GM21717 (cell line): Measurements from ENCODE around the gene ZCCHC7.
"Not testable (repeated sequence)": the region's sequence is repeated elsewhere in the genome, so short reads cannot be mapped to it uniquely, and the experiment has no call there.

Experiments used
- ATAC-seq: cut with Tn5 transposase; IDR thresholded peaks from one replicate; pipeline ENCODE4 v1.9.1; 2021; ENCODE audit warnings: mild to moderate bottlenecking, moderate library complexity; ENCODE audit not compliant: unreplicated experiment

Gene ZCCHC7

GRCh38 chr9:37203456-37203855, 83.1 kb downstream of the ZCCHC7 start:
- ATAC-seq = not testable (repeated sequence)

DNA sequence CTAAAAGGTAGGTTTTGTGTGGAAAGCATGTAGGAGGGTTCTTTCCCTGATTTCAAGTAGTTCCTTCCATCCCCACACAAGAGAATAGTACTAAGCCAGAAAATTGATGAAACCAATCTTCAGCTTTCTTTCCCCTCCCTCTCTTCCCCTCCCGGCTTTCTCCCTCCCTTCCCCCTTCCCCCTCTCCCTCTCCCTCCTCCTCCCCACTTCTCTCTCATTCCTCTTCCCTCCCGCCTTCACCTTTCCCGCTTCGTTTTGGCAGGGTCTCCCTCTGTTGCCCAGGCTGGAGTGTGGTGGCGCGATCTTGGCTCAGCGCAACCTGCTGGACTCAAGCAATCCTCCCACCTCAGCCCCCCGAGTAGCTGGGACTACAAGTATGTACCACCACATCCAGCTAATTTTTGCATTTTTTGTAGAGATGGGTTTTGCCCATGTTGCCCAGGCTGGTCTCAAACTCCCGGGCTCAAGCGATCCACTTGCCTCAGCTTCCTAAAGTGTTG, 85.8 kb downstream of the ZCCHC7 start:
- ATAC-seq = no peak

GRCh38 chr9:37209431-37210386, 89.3 kb downstream of the ZCCHC7 start:
- no peak for ATAC-seq

DNA sequence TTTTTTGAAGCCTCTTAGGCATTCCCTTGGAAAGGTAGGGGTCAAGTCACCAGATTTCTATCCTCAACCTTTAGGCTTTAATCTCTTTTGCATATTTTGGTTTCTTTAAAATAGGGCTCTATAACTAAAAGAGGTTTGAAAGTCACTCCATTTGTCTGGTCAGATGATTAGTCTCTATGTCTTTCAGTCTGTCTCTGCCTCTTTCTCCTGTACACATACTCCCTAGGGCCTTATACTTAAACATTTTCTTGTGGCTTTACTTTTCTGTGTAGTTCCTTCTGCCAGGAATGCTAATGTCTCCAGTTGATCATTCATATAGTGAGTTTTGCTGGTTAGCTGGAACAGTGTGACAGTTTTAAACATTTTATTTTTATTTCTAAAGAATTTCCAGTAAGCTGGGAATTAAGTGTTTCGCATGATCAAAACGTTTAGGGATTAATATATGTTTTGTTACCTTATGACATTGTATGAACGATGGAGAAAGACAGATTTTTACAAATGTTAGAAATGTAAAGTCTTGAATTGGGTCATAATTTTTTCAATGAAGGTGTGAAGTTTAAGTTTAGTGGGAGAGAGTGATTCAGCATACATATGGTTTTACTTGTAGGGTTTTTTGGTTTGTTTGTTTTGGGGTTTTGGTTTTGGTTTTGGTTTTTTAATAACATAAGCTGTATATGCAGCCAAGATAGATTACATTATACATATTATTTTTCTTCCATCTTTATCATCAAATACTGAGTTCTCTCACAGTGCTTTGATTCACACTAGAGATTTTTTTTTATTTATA, 90.6 kb downstream of the ZCCHC7 start:
- ATAC-seq = no peak

DNA sequence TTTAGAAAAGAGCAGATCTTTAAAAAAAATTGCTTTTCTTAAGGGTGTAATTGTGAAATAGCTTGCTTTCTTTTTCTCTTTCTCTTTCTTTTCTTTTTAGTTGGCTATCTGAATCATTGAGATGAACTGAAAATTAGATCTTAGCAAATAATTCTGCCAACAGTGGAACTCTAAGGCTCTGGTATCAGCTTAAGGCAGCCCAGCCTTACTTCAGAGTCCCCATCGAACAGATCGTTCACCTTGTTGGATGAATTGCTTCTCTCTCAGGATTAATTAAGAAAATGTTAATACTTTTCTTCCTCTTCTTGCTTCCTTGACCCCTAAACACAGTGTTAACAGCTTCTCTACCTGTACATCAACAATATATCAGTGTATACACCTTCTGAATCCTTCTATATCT, 92.1 kb downstream of the ZCCHC7 start:
- ATAC-seq = no peak

DNA sequence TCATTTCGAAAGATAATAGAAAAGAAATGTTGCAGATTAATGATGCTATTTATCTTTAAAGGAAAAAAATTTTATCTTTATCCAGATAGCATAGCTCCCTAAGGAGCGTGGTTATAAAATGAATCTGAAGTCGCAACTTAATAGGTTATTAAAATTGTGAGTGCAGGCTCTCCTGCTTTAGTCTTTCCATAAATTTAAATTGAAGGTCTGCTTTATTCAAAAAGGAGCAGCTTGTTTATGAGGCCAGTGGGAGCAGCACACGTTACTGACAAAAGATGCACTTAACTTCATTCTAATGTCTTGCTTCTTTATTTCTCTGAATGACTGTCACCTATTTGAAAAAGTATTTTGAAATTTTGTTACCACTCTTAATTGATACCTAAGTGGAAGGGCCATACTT, 95.0 kb downstream of the ZCCHC7 start:
- no peak for ATAC-seq

DNA sequence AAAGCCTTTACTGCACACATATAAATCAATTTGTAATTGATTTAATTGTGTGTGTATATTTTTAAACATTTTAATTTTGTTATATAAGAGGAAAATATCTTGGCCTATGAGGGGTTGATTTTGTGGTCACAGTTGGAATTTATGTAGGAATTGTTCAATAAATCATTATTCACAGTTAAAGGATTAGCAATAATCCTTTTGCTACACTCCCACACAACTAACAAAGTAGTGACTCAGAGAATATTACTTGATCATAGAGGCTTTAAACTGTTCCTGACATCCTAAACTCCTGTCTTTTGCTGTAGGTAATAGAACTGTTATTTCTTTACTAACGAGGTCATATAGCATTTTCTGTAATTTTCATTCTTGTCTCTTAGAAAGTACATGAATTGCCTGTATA, 95.5 kb downstream of the ZCCHC7 start:
- ATAC-seq = no peak

DNA sequence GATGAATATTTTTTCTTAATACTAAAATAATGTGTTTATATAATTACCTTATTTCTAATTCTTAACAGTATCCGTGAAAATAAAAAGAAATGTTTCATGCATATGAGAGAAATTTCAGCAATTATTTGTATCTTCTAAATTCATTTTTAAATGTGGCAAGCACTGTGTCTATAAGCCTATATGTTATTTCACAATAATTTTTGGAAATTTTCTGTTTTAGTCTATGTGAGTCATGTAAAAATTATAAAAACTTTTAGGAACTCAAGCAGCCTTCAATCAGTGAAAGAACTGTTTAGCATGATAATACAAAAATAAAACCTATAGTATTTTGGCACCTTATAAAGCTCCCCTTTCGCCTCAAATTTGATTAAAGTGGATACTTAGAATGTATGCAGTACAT, 96.8 kb downstream of the ZCCHC7 start:
- no peak for ATAC-seq

DNA sequence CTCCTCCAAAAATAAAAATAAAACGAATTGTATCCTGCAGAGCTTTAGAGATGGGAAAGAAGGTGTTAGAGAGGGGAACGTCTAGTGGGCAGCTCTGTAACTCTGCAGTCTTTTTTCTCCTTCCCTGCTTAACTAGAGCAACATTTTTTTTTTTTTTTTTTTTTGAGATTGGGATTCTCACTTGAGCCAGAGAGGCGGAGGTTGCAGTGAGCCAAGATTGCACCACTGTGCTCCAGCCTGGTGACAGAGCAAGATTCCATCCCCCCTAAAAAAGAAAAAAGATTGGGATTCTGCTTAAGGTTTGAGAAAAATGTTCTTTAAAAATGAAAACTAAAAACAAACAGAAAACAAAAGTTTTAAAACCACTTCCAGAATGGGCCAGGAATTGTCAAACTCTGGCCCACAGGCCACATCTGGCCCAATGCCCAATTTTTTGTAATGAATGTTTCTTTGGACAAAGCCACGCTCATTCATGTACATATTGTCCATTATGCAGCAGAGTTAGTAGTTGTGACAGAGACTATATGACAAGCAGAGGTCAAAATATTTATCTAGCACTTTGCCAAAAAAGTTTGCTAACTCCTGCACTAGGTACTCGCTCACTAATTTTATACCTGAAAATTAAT, 98.5 kb downstream of the ZCCHC7 start:
- ATAC-seq = no peak

DNA sequence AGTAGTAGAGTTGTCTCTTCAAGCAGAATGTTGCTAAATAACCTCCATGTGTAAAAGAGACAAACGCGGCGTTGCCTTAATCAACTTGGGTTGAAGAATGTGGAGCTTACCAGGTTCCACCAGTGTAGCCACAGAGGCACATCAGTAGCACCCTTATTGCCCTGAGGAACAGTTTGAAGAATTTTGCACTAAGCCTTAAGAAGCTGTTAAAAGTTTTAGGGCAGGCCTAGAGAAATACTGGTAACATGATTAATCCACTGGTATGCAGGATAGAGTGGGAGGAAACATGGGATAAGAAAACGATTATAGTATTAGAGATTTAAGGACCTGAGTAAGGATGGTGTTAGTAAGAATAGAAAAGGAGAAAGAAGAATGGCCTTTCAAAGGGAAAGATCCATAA, 100.6 kb downstream of the ZCCHC7 start:
- no peak for ATAC-seq

DNA sequence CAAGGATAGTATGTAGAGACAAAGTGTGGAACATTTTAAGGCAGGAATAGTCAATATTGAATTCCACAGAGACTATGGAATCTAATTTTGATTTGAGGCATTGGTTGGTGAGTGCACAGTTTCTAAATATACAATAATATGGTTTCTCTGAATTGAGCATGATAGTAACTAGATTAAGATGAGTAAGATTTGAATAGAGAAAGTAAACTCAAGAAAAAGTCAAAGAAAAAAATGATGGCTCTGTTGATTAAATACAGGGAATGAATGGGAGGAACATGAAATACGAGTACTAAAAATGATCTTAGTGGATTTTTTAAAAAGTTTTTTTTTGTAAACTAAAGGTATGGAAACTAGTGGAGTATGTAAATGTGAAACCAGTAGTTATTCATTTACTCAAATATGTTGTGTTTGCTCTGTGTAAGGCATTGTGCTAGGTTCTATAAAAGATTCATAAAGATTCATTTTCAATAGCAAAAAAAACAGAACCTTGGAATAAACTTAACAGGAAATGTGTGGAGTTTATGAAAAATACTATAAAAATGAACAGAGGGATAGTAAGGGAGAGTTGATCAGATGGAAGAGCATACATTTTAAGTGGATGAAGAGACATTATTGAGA, 101.2 kb downstream of the ZCCHC7 start:
- no peak for ATAC-seq

DNA sequence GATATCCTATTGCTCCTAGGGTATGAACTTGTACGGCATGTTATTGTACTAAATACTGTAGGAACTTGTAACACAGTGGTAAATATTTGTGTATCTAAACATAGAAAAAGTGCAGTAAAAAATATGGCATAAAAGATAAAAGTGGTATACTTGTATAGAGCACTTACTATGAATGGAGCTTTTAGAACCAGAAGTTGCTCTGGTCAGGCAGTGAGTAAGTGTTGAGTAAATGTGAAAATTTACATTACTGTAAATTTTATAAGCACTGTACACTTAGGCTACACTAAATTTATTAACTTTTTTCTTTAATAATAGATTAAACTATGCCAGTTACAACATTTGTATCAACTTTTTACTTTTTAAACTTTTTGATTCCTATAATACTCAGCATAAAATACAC, 109.1 kb downstream of the ZCCHC7 start:
- no peak for ATAC-seq

- ATAC-seq = no peak
Observed at GRCh38 chr9:37229882-37230482, 109.6 kb downstream of the ZCCHC7 start.

- no peak for ATAC-seq
Observed at GRCh38 chr9:37236822-37237221, 116.4 kb downstream of the ZCCHC7 start.

- ATAC-seq = no peak
Observed at GRCh38 chr9:37238122-37238521, 117.7 kb downstream of the ZCCHC7 start.

DNA sequence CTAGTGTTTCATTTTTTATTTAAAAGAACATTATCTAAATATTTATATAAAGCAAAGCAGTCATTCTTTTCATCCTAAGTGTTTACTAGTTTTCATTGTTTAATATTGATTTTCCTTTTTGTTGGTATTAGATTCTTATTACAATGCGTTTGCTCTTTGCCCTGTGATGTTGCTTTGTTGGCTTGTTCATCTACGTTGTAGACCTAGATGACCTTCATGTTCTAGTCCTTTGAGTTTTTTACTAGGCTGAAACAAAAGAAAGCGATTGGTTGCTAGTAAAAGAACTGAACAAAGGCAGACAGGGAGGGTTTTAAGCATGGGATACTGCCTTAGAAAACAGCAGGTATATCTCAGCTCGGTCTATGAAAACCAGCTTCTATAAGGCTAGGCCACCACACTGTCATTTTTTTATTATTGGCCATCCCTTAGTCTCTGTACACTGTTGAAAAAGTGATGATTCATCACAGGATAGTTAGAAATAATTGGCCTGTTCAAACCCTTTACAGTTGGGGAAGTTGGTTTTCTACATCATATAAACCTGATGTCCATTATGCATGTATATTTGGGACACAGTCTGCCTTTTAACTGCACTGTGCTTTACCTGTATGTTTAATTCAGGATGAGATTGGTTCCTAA, 119.0 kb downstream of the ZCCHC7 start:
- ATAC-seq = no peak

GRCh38 chr9:37239921-37240320, 119.5 kb downstream of the ZCCHC7 start:
- ATAC-seq = no peak

- no peak for ATAC-seq
Observed at GRCh38 chr9:37241340-37241739, 121.0 kb downstream of the ZCCHC7 start.

DNA sequence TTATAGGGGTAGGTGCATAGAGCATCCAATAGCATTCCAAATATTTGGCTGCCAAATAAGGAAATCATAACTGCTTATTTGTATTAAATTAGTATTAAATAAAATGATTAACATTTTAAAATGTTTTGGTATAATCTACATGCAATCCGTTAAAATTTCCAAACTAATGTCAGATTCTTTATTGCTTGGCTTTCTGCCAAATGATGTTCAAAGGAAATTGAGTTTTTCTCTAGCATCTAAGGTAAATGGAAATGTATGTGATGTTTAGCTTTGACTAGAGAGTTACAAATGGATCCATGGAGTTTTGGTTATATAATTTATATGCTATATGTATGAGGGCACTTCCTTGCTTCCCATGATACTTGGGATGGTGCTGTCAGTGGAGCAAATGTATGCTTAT, 121.7 kb downstream of the ZCCHC7 start:
- ATAC-seq = no peak
